GOT3 (cell line): ENCODE results near the gene LRRFIP1.
"Not testable (repeated sequence)": the region's sequence is repeated elsewhere in the genome, so short reads cannot be mapped to it uniquely, and the experiment has no call there.

Experiments used
- DNase-seq: peaks from one replicate; lab custom pipeline; 2025; ENCODE audit warnings: mixed read lengths; lab: John Stamatoyannopoulos, UW

LRRFIP1 gene

DNA sequence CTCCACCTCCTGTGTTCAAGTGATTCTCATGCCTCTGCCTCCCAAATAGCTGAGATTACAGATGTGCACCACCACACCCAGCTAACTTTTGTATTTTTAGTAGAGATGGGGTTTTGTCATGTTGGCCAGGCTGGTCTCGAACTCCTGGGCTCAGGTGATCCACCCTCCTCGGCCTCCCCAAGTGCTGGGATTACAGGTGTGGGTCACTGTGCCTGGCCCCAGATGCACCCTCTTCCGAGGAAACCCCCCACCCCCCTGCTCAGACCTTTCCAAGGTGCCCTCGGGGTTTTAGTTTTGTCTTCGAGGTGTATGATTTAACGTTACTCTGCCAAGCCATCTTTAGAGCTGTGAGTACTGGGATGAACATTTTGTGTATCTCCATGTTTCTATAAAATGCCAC is 61.2 kb downstream of the LRRFIP1 start:
- not testable (repeated sequence) for DNase-seq

DNA sequence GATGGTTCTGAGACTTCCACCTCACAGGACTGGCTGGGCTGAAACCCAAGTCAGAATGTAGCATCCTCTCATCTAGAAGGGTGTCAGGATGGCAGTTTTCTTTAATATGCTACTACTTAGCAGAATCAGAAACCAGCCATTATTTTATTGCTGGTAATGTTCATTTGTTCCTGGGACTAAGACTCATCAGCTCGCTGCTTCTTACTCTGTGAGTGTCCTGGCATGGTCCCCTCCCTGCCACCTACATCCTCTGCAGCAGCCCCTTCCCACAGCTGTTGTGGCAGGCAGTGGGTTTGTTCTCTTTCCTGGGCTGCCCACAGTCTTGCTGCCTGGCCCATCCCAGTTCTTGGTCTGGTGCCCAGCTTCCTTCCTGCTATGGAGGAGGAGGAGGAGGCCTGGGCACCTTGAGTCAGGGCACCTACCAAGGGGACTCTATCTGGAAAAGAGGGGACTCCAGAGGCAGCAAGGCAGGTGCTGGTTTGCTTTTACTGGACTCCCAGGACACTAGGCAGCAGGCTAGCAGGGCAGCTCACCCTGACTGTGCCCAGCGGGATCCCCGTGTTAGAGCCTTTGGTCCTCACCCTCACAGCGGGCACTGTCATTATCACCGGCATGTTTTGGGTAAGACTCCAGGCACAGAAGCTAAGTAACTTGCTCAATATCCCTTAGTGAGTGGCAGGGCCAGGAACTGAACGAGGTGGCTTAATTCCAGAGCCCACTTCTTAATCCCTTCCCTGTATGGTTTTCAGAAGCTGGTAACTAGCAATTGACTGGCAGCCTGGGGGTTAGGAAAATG is 62.1 kb downstream of the LRRFIP1 start:
- no peak for DNase-seq

DNA sequence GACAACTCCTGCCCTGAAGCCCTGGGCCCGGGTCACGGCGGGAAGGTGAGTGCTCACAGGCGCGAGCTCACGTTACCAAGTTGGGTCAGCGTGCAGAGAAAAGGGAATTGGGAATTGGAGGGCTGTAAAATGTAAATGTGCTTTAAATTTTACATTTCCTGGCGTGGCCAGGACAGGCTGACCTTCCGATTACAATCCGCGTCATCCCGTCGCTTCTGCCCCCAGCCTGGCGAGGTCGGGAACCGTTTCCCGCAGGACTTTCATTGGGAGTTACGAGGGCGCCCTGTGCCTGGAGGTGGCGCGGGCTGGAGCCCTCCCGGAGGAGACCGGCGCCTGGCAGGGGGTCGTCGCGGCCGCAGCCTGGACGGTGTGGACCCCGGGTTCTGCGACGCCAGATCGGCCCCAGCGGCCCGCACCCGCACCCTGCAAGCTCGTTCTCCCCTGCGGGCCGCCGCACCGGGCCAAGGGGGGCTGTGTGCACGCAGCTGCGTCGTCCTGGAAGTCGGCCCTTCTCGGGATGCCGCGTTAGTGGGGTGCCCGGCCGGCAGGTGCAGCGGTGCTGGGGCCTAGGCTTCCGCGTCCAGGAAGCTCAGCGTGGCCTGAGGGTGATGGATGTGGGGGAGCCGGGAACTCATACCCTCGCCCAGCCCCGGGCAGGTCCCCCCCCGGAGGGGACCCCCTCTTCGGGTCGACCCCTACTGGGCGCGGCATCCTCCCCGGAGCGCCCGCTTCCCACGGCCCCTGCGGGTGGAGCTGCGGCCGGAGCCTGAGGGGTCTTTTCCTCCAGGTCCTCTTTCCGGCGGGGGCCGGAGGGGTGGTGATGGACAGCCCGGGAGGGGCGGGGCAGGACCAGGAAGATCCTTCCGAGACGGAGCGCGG is 63.9 kb downstream of the LRRFIP1 start:
- DNase-seq, result no peak

GRCh38 chr2:237691908-237692600 is 64.7 kb downstream of the LRRFIP1 start:
- DNase-seq, result peak; percentile 71

DNA sequence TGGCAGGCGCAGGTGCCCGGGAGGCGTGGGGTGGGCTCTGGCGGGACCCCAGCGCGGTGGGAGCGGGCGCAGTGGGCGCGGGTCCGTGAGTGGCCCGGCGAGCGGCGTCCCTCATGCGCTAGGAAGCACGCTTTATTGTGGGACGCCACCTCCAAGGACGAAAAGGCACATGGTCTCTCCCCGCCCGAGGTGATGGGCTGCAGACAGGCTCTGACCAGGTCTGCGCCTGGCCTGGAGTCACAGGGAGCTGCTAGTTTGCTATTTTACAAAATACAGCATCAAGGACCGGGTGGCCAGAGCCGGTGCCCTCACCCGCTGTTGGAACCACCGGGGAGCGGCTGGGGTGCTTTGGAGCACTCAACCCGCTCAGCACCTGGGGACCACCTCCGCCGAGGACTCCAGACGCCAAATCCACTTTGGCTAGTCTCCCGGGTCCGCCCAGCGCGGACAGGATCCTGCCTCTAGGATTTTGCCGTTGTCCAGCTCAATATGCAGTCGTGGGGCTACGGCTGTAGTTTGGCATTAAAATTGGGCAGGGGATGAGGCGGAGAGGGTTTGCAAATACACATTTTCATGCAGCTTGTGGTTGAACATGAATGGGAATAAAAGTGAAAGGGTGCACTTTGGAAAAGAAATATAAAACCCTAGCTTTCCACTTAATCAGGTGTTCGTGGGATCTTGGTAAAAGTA is 65.4 kb downstream of the LRRFIP1 start:
- DNase-seq, result no peak

GRCh38 chr2:237693291-237693994 is 66.1 kb downstream of the LRRFIP1 start:
- DNase-seq, result no peak

DNA sequence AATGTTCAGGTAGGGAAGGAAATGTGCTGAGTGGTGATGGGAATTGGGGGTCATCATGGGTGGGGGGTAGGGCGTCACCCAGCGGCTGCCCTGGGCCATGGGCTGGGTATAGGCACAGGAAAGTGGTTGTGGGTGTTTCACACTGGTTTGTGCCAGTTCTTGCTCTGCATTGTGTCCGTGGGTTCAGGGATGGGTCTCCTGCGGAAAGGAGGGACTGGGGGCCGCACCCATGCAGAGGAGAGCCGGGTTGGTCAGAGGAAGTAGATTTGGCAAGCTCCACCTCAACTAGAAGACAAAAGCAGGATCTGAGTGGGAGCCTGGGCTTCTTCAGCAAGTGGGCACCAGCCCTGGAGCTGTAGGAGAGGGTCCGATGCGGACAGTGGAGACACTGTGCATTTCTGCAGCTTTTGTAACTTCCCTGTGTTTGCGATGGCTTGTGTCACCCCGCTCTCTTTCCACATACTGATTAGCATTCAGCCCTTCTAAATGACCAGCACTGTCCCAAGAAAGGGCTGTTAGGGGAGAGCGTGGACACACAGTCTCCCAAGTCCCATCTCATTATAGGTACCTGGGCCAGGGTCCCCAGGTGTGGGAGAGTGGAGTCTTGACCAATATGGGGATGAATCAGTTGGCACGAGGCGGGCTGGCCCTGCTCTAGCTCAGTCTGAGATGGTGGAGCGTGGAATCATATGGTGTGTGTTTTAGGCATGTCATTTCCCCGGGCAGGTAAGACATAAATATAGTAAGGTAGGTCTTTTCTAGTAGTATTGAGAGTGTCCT is 67.2 kb downstream of the LRRFIP1 start:
- DNase-seq, result no peak

DNA sequence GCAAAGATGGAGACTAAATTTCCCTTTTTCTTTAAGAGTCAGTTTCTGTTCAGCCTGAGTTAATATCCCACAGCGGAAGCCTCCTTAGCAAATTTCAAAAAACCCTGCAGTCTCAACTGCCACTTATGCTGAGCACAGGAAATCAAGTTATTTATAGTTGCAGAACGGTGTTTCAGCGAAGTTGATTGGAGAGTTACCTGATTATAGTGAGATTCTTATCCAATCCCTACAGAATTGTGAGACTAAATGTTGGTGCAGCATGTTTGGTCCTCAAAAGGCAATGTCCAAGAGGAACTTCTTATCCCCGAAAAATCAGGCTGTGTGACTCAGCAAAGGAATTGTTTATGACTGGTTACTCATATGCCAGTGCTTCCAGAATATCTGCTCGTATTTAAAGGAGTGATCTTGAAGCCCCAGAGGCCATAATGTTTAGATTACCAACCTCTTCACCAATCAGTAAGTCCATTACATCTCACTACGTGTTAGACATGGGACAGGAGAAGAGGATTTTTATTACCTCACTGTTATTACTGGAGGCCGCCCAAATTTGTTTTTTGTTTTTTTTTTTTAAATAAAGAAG is 67.9 kb downstream of the LRRFIP1 start:
- no peak for DNase-seq

- no peak for DNase-seq
Measured at GRCh38 chr2:237696461-237696860, 69.1 kb downstream of the LRRFIP1 start.

DNA sequence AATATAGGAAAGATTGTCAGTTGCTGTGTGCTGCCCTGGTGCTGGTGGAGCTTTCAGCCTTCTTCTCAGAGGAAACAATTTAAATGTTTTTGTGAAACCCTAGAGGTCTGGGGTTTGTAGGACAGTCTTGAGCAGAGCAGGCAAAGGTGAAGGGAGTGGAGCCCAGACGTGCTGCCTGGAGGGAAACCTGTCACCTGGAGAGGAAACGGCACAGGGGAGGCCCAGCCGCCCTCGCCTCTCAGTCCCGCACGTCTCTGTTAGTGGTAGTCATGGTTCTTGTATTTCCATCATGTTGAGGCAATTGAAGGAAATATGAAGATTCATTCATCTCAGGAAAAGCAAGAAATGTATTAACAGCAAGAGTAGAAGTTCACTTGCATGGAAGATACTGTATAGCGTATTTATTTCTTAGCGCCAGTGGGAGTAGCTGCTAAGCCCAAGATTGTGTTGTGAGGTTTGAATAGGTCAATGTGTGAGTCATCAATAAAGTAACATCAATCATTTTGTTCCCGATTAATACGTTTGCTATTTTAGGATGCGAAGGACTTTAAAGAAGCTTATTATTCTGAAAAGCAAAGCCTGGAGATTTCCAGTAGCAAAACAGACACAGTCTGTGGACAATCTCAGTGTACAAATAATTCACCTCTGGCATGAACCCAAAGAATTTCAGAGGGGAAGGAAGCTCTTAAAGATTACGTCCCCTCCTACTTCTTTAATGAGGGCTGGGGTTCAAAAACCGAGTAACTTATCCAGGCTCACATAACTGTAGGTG is 70.4 kb downstream of the LRRFIP1 start:
- DNase-seq, result no peak

- no peak for DNase-seq
Measured at GRCh38 chr2:237698358-237698694, 70.9 kb downstream of the LRRFIP1 start.

DNA sequence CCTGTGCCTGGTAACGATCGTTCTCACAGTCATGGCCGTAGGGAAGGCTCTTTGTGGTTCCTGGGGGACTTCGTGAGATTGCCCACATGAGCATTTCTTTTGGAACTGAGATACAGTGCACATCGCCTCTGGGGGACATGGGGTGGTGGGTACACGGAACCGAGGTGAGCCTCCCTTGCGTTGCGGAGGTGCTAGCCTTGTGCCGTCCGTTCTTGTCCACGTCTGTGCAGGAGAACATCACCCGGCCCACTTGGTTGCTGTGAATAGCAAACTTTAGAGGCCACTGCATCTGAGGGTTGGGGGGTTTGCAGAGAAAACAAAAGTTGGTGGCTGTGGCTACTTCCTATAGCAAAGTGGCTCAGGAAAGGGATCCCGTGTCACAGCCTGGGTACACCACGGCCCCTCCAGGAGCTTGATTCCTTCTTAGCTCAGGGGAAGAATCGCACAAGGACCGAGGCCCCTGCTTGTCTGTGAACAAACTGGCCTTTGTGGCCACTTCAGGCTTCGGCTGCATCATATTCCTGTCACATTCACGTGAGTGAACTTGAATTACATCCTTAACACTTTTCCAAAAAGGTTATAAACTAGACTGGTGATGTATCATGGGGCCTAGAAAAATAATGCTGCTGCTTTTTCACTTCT is 72.6 kb downstream of the LRRFIP1 start:
- no peak for DNase-seq

DNA sequence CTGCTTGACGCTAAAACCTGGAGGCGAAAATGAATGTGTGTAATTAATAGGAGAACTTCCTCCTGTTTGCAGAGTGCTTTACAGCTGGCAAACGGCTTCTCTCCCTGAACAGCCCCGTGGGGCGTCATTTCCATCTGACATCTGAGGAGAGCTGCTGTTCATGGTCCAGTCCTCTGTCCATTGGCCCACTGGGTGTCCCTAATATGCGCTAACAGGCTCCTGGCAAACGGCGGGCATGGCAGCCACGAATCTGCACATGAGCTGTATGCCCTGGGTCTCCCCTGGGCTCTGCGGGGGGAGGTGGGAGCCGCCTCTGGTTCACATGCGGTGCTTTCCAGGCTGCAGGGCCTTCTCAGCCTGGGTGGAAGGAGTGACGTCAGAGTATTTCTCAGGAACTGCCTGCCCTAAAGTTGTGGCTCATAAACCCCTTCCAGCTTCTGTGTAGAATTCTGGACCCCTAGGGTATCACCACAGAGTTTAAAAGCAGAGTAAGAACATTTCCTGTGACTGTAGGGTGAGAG is 73.2 kb downstream of the LRRFIP1 start:
- no peak for DNase-seq

DNA sequence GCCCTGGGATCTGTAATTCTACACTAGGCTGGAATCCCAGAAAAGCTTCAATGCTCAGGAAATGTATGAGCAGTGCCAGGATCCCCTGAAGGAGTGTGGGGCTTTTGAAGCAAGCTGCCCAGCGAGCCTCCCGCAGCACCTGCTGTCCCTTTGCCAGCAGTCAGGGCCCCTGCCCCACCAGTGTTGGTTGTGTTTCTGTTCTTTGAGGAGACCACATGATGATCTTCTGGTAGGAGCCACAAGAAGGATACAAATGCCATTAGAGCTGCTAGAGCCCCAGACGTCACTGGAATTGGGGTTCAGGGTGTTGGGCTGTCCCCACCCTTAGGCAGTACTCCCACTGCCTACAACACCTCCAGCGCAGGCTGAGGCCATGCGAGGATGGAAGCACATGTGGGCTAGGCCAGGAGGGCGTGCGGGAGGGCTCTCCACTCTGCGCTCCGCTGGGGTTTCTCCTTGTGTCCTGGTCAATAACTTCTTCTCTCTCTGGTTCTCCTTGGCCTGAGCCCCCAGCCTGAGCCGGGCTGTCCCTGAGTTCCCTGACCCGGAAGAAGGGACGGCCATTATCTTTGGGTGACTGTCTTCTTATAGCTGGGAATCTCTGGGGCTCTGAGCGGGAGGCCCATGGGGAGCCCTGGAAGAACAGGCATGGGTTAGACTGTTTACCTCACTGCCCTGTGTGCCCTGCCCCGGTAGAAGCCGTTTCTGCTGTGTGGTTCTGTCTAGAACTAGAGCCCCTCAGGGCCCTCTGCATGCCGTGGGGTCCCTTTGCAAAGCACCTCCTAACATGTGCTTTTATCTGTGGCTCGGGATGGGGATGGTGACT is 73.9 kb downstream of the LRRFIP1 start:
- no peak for DNase-seq

DNA sequence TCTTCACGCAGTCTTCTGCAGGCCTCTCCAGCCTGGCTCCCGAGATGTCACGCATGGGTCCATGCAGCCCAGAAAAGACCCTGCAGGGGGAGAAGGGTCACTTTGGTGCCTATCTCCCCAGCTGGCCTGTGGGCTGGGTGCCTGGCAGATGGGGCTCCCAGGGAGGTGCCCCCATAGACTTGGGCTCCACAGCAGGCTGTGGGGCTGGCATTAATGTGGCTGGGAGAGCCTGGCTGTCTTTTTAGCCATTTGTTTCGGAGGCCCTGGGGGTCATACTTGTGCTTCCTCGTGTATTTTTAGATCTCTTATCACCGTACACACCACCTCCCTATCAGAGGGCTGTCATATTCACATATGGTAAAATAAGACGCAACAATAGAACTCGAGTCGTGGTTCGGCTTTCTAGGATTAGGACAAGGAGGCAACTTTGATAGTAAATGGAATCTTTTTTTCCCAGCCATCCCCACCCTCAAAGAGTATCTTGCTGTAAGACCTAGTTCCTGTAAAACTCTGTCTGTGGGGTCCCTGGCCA is 74.5 kb downstream of the LRRFIP1 start:
- DNase-seq, result no peak

DNA sequence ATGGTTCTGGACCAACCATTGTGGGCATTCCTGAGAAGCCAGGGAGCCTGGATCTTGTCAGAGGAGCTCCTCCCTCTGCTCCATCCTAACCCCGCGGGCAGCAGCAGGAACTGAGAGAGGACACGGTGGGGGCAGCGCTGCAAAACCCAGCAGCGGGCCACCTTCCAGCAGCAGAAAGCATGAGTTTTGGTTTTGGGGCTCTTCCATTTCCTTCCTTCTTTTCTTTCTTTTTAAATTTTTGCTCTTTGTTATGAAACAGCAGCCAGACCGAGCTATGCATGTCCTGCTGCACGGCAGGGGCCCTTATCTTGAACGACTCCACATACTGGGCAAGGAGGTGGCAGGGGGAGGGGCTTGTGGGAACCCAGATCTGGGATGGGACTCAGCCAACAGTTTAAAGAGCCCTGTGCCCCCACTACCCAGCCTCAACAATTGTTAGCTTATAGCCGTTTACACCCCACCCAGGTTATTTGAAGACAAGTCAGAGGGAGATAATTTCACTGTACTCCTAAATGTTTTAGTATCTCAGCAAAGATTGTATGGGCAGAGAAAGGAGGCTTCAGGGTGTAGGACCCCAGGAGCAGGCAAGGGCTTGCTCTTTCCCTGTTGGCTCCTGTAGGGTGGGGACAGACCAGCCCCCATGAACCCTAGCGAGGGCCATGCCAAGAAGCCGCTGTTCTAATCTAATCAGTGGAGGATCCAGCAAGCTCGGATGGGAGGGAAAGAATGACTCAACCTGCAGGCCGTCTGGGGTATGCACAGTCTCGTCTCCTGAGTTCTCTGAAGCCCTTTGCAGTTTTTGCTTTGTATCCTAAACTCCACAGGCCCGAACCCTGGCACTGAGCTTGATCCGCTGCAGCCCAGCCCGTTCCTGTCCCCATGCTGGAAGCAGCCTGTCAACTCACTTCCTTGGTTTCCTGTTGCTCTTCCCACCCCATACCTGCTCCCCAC is 75.3 kb downstream of the LRRFIP1 start:
- DNase-seq, result no peak
